HepG2 (cell line): Measurements from ENCODE around the gene IST1. TPM values are rescaled to one million over a fixed set of nuclear protein-coding genes. Genes with fewer than 3 reads are reported as not detected.

ENCODE experiments used
- CBFB ChIP-seq: sonication (generic); formaldehyde crosslinking; IDR thresholded peaks from 2 replicates; pipeline ENCODE4 v1.4.0; 2020; ENCODE audit warnings: missing genetic modification reagents
- CHD2 ChIP-seq: IDR thresholded peaks from 2 replicates; pipeline ENCODE4 v1.6.1; 2011; ENCODE audit warnings: low read depth, low read length, improper control_type of control experiment
- HDAC6 ChIP-seq: fragments of 200-600 bp; sonication (generic); IDR thresholded peaks from 2 replicates; pipeline ENCODE4 v1.7.0; 2017; ENCODE audit warnings: mild to moderate bottlenecking, antibody characterized with exemption, low read length, low read depth
- HMGXB4 ChIP-seq, 2 experiments: sonication (generic) in 1 of 2; formaldehyde crosslinking in 1 of 2; IDR thresholded peaks; 2 replicates each; pipeline versions ENCODE4 v1.4.0 to v1.6.1; 2018 to 2020; ENCODE audit warnings: missing genetic modification reagents in 2 of 2, borderline replicate concordance in 1 of 2, low read depth in 1 of 2, mild to moderate bottlenecking in 1 of 2, missing biosample characterization in 1 of 2
- MAFF ChIP-seq: IDR thresholded peaks from 2 replicates; pipeline ENCODE4 v1.6.1; 2011; ENCODE audit warnings: low read depth, low read length, improper control_type of control experiment
- NFYB ChIP-seq: sonication (generic); formaldehyde crosslinking; IDR thresholded peaks from 2 replicates; pipeline ENCODE4 v1.4.0; 2020; ENCODE audit warnings: missing genetic modification reagents
- NFYC ChIP-seq: IDR thresholded peaks from 2 replicates; pipeline ENCODE4 v1.6.1; 2016; ENCODE audit warnings: missing genetic modification reagents, missing compliant biosample characterization
- PAXIP1 ChIP-seq: sonication (generic); formaldehyde crosslinking; conservative IDR thresholded peaks from 2 replicates; pipeline ENCODE4 v1.4.0; 2020; ENCODE audit warnings: mild to moderate bottlenecking, missing genetic modification reagents, moderate library complexity
- RBM22 ChIP-seq: fragments of 200-400 bp; formaldehyde crosslinking; optimal IDR thresholded peaks from 2 replicates; pipeline ENCODE3; 2017; ENCODE audit warnings: mild to moderate bottlenecking, low read length, moderate library complexity
- RFX5 ChIP-seq: IDR thresholded peaks from 2 replicates; pipeline ENCODE4 v1.6.1; 2011; ENCODE audit warnings: low read depth, low read length, improper control_type of control experiment
- SNAI1 ChIP-seq: sonication (generic); formaldehyde crosslinking; IDR thresholded peaks from 2 replicates; pipeline ENCODE4 v1.5.0; 2020; ENCODE audit warnings: mild to moderate bottlenecking, missing genetic modification reagents, borderline replicate concordance
- TCF7L2 ChIP-seq: IDR thresholded peaks from 2 replicates; pipeline ENCODE4 v1.6.1; 2011; ENCODE audit warnings: mild to moderate bottlenecking, low read depth, low read length, moderate library complexity
- TGIF2 ChIP-seq: IDR thresholded peaks from 2 replicates; pipeline ENCODE4 v1.6.1; 2016; ENCODE audit warnings: control low read depth, missing compliant biosample characterization
- ZBTB43 ChIP-seq: sonication (generic); formaldehyde crosslinking; conservative IDR thresholded peaks from 2 replicates; pipeline ENCODE4 v1.4.0; 2020; ENCODE audit warnings: missing genetic modification reagents
- ZFP41 ChIP-seq: sonication (generic); formaldehyde crosslinking; IDR thresholded peaks from 2 replicates; pipeline ENCODE4 v1.4.0; 2020; ENCODE audit warnings: mild to moderate bottlenecking, missing genetic modification reagents, borderline replicate concordance
- ZNF205 ChIP-seq: IDR thresholded peaks from 2 replicates; pipeline ENCODE4 v1.6.1; 2018; ENCODE audit warnings: missing biosample characterization, missing genetic modification reagents
- ZNF326 ChIP-seq: sonication (generic); formaldehyde crosslinking; IDR thresholded peaks from 2 replicates; pipeline ENCODE4 v1.4.0; 2020; ENCODE audit warnings: missing genetic modification reagents, borderline replicate concordance
- ZNF496 ChIP-seq: sonication (generic); formaldehyde crosslinking; IDR thresholded peaks from 2 replicates; pipeline ENCODE4 v1.8.1; 2023; ENCODE audit warnings: mild to moderate bottlenecking, moderate library complexity, missing genetic modification reagents; ENCODE audit not compliant: insufficient replicate concordance
- ZNF530 ChIP-seq: sonication (generic); formaldehyde crosslinking; IDR thresholded peaks from 2 replicates; pipeline ENCODE4 v1.5.0; 2020; ENCODE audit warnings: low read depth, mild to moderate bottlenecking, missing genetic modification reagents
- ZNF790 ChIP-seq: sonication (generic); formaldehyde crosslinking; IDR thresholded peaks from 2 replicates; pipeline ENCODE4 v1.8.0; 2022; ENCODE audit warnings: missing genetic modification reagents, mild to moderate bottlenecking, borderline replicate concordance
- ZSCAN30 ChIP-seq: sonication (generic); formaldehyde crosslinking; IDR thresholded peaks from 2 replicates; pipeline ENCODE4 v1.5.0; 2020; ENCODE audit warnings: mild to moderate bottlenecking, missing genetic modification reagents
- polyA plus RNA-seq, 8 experiments: library from polyadenylated mRNA; depleted of rRNA in 3 of 8; stranded (reverse) in 7 of 8; unstranded in 1 of 8; fragments of >200 nt; fragmentation: Illumina TruSeq in 4 of 8; extraction: Trizol in 4 of 8; gene quantifications; 2 replicates each; pipeline versions ENCODE4 v1.2.1 to v1.2.3, GENCODE V29; 2011 to 2016; ENCODE audit warnings: low read depth in 4 of 8, missing spikeins in 1 of 8, mixed read lengths in 1 of 8; ENCODE audit not compliant: insufficient read depth in 1 of 8
- total RNA-seq, 5 experiments: library from RNA; depleted of rRNA; stranded (reverse); fragments of >200 nt; fragmentation: Illumina TruSeq; extraction: Trizol; gene quantifications; 2 replicates each; pipeline ENCODE4 v1.2.3, GENCODE V29; 2016; ENCODE audit warnings: low read depth in 1 of 5
- TF ChIP-seq, protein P1 (sequence below): IDR thresholded peaks from 2 replicates; pipeline ENCODE4 v1.6.1; 2016; ENCODE audit warnings: low read depth, control low read depth

The IST1 gene
- total and polyA plus RNA-seq, 2 of the 13 experiments (the other 11 are each of a cell fraction or from before 2014, with no cell fraction given): 346 to 415 TPM

GRCh38 chr16:71883849-71884638 lies 11.3 kb upstream of the IST1 start, which contains the start of gene ZNF821 (continued):
- TF ChIP-seq ZNF205: peak; percentile 76
- no peak for TF ChIP-seq CBFB
- no peak for TF ChIP-seq NFYC (CRISPR knock-in tag)
- peak; percentile 45; the same call in 1 of the 2 replicates for TF ChIP-seq NFYB (CRISPR knock-in tag)
- no peak; the same call in 1 of the 2 replicates for TF ChIP-seq PAXIP1 (CRISPR knock-in tag)
- TF ChIP-seq TCF7L2: no peak
- TF ChIP-seq RBM22: no peak
- TF ChIP-seq SNAI1 (CRISPR knock-in tag): no peak
- TF ChIP-seq ZSCAN30 (CRISPR knock-in tag): no peak
- no peak for TF ChIP-seq HDAC6
- no peak for TF ChIP-seq RFX5
- TF ChIP-seq ZNF326 (CRISPR knock-in tag): no peak
- TF ChIP-seq ZFP41 (CRISPR knock-in tag): no peak
- TF ChIP-seq CHD2: no peak
- TF ChIP-seq ZNF790 (CRISPR knock-in tag): no peak
- TF ChIP-seq ZBTB43 (CRISPR knock-in tag): no peak
- no peak for TF ChIP-seq ZNF496 (CRISPR knock-in tag)
- TF ChIP-seq TGIF2: no peak; the same call in 1 of the 2 replicates
- no peak for TF ChIP-seq ZNF530
- TF ChIP-seq HMGXB4 (CRISPR knock-in tag; IDR thresholded peaks at IDR 0.05; ENCODE audit: borderline replicate concordance in 1 of 2, low read depth in 1 of 2): peak; percentile 49 to 96
- no peak for TF ChIP-seq MAFF
- TF ChIP-seq, protein P1, sequence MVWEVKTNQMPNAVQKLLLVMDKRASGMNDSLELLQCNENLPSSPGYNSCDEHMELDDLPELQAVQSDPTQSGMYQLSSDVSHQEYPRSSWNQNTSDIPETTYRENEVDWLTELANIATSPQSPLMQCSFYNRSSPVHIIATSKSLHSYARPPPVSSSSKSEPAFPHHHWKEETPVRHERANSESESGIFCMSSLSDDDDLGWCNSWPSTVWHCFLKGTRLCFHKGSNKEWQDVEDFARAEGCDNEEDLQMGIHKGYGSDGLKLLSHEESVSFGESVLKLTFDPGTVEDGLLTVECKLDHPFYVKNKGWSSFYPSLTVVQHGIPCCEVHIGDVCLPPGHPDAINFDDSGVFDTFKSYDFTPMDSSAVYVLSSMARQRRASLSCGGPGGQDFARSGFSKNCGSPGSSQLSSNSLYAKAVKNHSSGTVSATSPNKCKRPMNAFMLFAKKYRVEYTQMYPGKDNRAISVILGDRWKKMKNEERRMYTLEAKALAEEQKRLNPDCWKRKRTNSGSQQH (CRISPR knock-in tag): no peak
